HEK293 (cell line): ENCODE data around the gene LUZP2.

Experiments used
- CTCF ChIA-PET: fragments of 350-600 bp; formaldehyde crosslinking; extraction: SDS; loops from one replicate; lab custom pipeline; 2021; ENCODE audit warnings: antibody characterized with exemption; lab: Yijun Ruan, JAX
- POLR2A ChIA-PET: fragments of 300-600 bp; formaldehyde crosslinking; extraction: SDS; loops from one replicate; lab custom pipeline; 2020; ENCODE audit warnings: antibody characterized with exemption, inconsistent platforms; lab: Yijun Ruan, JAX
- H3K27ac ChIP-seq: fragments of 200-500 bp; sonication (Bioruptor generic); 2 replicates; pipeline ENCODE4 v1.5.1; 2014; ENCODE audit warnings: low read depth, low read length, control low read depth, inconsistent platforms; ENCODE audit errors: extremely low read depth
- H3K36me3 ChIP-seq, 2 experiments: fragments of 200-500 bp in 1 of 2; sonication (Bioruptor generic) in 1 of 2; 1 replicate in 1 of 2; 2 replicates in 1 of 2; pipeline ENCODE4 v1.5.1; 2014 to 2017; ENCODE audit warnings: inconsistent platforms in 2 of 2, low read length in 2 of 2; ENCODE audit not compliant: control insufficient read depth in 2 of 2, insufficient read depth in 1 of 2
- H3K4me1 ChIP-seq: fragments of 200-500 bp; sonication (Bioruptor generic); 2 replicates; pipeline ENCODE4 v1.5.1; 2014; ENCODE audit warnings: mild to moderate bottlenecking, low read length, inconsistent platforms; ENCODE audit not compliant: control insufficient read depth, insufficient read depth
- H3K4me3 ChIP-seq: 2 replicates; pipeline ENCODE4 v1.5.1; 2011; ENCODE audit warnings: low read depth, mild to moderate bottlenecking, control low read depth, low read length, moderate library complexity
- H3K9me3 ChIP-seq: fragments of 200-500 bp; sonication (Bioruptor generic); 2 replicates; pipeline ENCODE4 v1.5.1; 2014; ENCODE audit warnings: low read depth, low read length, inconsistent platforms; ENCODE audit not compliant: control insufficient read depth, insufficient read depth
- EGR2 ChIP-seq: fragments of 450-650 bp; formaldehyde crosslinking; IDR thresholded peaks from 2 replicates; pipeline ENCODE4 v1.5.1; 2016; ENCODE audit warnings: low read depth, missing biosample characterization, missing genetic modification characterization
- ELK4 ChIP-seq: IDR thresholded peaks from 2 replicates; pipeline ENCODE4 v1.6.1; 2011; ENCODE audit warnings: mild to moderate bottlenecking, low read depth, low read length, borderline replicate concordance
- GLIS2 ChIP-seq: fragments of 450-650 bp; formaldehyde crosslinking; IDR thresholded peaks from 2 replicates; pipeline ENCODE4 v1.5.1; 2016; ENCODE audit warnings: missing biosample characterization, missing genetic modification characterization
- INSM2 ChIP-seq: fragments of 450-650 bp; formaldehyde crosslinking; IDR thresholded peaks from 2 replicates; pipeline ENCODE4 v1.5.1; 2016; ENCODE audit warnings: missing biosample characterization, missing genetic modification characterization
- KLF16 ChIP-seq: fragments of 450-650 bp; formaldehyde crosslinking; IDR thresholded peaks from 2 replicates; pipeline ENCODE4 v1.5.1; 2017; ENCODE audit warnings: missing biosample characterization, missing genetic modification characterization
- KLF17 ChIP-seq: fragments of 450-650 bp; formaldehyde crosslinking; IDR thresholded peaks from 2 replicates; pipeline ENCODE4 v1.5.1; 2016; ENCODE audit warnings: missing biosample characterization, missing genetic modification characterization
- KLF7 ChIP-seq: fragments of 450-650 bp; formaldehyde crosslinking; IDR thresholded peaks from 2 replicates; pipeline ENCODE4 v1.5.1; 2016; ENCODE audit warnings: missing biosample characterization, missing genetic modification characterization, borderline replicate concordance
- PRDM1 ChIP-seq: fragments of 450-650 bp; formaldehyde crosslinking; IDR thresholded peaks from 2 replicates; pipeline ENCODE4; 2016; ENCODE audit warnings: missing biosample characterization, missing genetic modification characterization
- TCF7L2 ChIP-seq: IDR thresholded peaks from 2 replicates; pipeline ENCODE4 v1.6.1; 2011; ENCODE audit warnings: low read depth, mild to moderate bottlenecking, inconsistent platforms, low read length, moderate library complexity, borderline replicate concordance
- ZBTB21 ChIP-seq: fragments of 450-650 bp; formaldehyde crosslinking; IDR thresholded peaks from 2 replicates; pipeline ENCODE4 v1.5.1; 2017; ENCODE audit warnings: missing biosample characterization, missing genetic modification characterization
- ZFP37 ChIP-seq: fragments of 450-650 bp; formaldehyde crosslinking; IDR thresholded peaks from 2 replicates; pipeline ENCODE4 v1.5.1; 2016; ENCODE audit warnings: missing biosample characterization, missing genetic modification characterization
- ZFP69B ChIP-seq: fragments of 450-650 bp; formaldehyde crosslinking; IDR thresholded peaks from 2 replicates; pipeline ENCODE4 v1.5.1; 2016; ENCODE audit warnings: missing biosample characterization, missing genetic modification characterization
- ZNF121 ChIP-seq: fragments of 450-650 bp; formaldehyde crosslinking; IDR thresholded peaks from 2 replicates; pipeline ENCODE4 v1.5.1; 2016; ENCODE audit warnings: missing biosample characterization, missing genetic modification characterization
- ZNF221 ChIP-seq: fragments of 450-650 bp; formaldehyde crosslinking; IDR thresholded peaks from 2 replicates; pipeline ENCODE4 v1.5.1; 2017; ENCODE audit warnings: missing biosample characterization, missing genetic modification characterization, borderline replicate concordance
- ZNF23 ChIP-seq: fragments of 450-650 bp; formaldehyde crosslinking; IDR thresholded peaks from 2 replicates; pipeline ENCODE4 v1.5.1; 2016; ENCODE audit warnings: missing biosample characterization, missing genetic modification characterization, borderline replicate concordance
- ZNF366 ChIP-seq: fragments of 450-650 bp; formaldehyde crosslinking; conservative IDR thresholded peaks from 2 replicates; pipeline ENCODE4 v1.5.1; 2016; ENCODE audit warnings: missing biosample characterization, missing genetic modification characterization
- ZNF404 ChIP-seq: fragments of 450-650 bp; formaldehyde crosslinking; IDR thresholded peaks from 2 replicates; pipeline ENCODE4 v1.5.1; 2017; ENCODE audit warnings: missing biosample characterization, missing genetic modification characterization
- ZNF48 ChIP-seq: fragments of 450-650 bp; formaldehyde crosslinking; IDR thresholded peaks from 2 replicates; pipeline ENCODE4 v1.5.1; 2016; ENCODE audit warnings: missing biosample characterization, missing genetic modification characterization
- ZNF513 ChIP-seq: fragments of 450-650 bp; IDR thresholded peaks from 2 replicates; pipeline ENCODE4 v1.5.1; 2018; ENCODE audit warnings: missing biosample characterization, missing genetic modification characterization
- ZNF549 ChIP-seq: fragments of 450-650 bp; IDR thresholded peaks from 2 replicates; pipeline ENCODE4 v1.5.1; 2018; ENCODE audit warnings: missing biosample characterization, missing genetic modification characterization, mild to moderate bottlenecking, inconsistent platforms, moderate library complexity
- ZNF645 ChIP-seq: fragments of 450-650 bp; formaldehyde crosslinking; IDR thresholded peaks from 2 replicates; pipeline ENCODE4; 2016; ENCODE audit warnings: missing biosample characterization, missing genetic modification characterization

The LUZP2 gene

GRCh38 chr11:24628224-24628776 is 131.4 kb downstream of the LUZP2 start:
- Histone ChIP-seq H3K36me3 (no peaks in the 10 kb centered on the region), H3K27ac (no peak overlapping the region), H3K9me3 (no peaks in the 10 kb centered on the region), H3K4me3 (no peak overlapping the region), H3K4me1 (no peaks in the 10 kb centered on the region)
- POLR2A ChIA-PET, result no interaction called here
- TF ChIP-seq ZNF404 (no peak), ZNF645 (no peak), PRDM1 (no peak), ZNF23 (tag by site-specific recombination) (no peak), INSM2 (no peak), ZFP37 (tag by site-specific recombination) (no peak), EGR2 (tag by site-specific recombination) (no peak), ZNF549 (no peak), ZBTB21 (tag by site-specific recombination) (no peak), GLIS2 (no peak), KLF17 (tag by site-specific recombination) (no peak), ELK4 (no peak), KLF16 (no peak), TCF7L2 (no peak), ZNF366 (tag by site-specific recombination) (no peak), ZNF513 (tag by site-specific recombination) (no peak), ZNF121 (no peak), ZNF221 (no peak)
- CTCF ChIA-PET, result no interaction called here

GRCh38 chr11:24634606-24635160 is 137.8 kb downstream of the LUZP2 start:
- ChIA-PET CTCF (no interaction called here), POLR2A (no interaction called here)
- no peaks in the 10 kb centered on the region for H3K36me3 ChIP-seq

More at GRCh38 chr11:24634606-24635160, 137.8 kb downstream of the LUZP2 start:
- TF ChIP-seq ZFP69B (no peak), ZNF404 (no peak), ZNF48 (tag by site-specific recombination) (no peak), KLF7 (tag by site-specific recombination) (no peak)
- H3K9me3 ChIP-seq, result no peaks in the 10 kb centered on the region
- H3K4me1 ChIP-seq, result no peaks in the 10 kb centered on the region
- no peak overlapping the region for H3K27ac ChIP-seq
- H3K4me3 ChIP-seq, result no peak overlapping the region
